ENCODE measurements around the gene HNRNPA3.
"Not testable (repeated sequence)": the region's sequence is repeated elsewhere in the genome, so short reads cannot be mapped to it uniquely, and the experiment has no call there.

The HNRNPA3 gene

DNA sequence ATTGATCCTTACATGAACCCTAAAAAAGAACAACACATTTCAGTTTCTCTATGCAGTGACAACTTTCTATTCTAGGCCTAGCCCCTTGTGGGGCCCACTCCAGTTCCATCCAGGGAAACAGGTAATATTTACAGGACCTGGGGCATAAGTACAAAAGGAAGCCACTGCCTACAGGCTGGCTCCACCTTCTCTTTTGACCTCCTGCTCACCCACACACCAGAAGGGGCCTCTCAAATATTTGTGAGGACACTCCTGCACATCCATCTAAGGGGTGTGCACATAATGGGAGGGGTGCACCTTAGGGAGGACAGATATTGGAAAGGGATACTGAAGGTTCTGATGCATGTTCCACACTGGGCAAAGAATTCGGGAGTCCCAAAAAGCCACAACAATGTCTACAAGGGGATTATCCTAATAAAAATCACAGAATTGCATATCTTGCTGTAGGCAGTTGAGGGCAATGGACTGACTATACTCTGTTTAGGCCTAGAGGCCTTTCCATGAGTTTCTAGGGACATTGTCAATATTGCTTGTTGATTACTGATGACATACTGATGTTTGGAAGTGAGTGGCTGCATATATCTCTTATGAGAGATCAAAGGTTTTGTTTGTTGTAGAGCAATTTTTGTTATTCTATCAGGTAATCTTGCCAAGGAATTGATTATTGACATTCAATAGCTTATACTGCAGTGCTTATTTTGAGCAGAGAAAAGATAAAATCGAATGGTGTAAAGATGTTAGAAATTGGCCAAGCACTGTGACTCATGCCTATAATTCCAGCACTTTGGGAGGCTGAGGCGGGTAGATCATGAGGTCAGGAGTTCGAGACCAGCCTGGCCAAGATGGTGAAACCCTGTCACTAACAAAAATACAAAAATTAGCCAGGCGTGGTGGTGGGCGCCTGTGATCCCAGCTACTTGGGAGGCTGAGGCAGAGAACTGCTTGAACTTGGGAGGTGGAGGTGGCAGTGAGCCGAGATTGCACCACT, 23.8 kb upstream of the HNRNPA3 start:
- no peak for DNase-seq

DNA sequence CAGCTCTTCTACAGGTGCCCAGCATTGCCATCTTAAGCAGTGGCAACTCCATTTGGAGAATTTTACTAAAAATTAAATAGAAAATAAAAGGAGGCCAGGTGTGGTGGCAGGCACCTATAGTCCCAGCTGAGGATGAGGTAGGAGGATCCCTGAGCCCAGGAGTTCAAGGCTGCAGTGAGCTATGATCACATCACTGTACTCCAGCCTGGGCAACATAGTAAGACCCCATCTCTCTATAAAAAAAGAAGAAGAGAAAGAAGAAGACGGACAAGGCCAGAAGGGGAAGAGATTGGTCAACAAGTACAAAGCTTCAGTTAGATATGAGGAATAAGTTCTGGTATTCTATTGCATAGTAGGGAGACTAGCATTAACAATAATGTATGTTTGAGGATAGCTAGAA, 21.7 kb upstream of the HNRNPA3 start:
- no peak for DNase-seq

DNA sequence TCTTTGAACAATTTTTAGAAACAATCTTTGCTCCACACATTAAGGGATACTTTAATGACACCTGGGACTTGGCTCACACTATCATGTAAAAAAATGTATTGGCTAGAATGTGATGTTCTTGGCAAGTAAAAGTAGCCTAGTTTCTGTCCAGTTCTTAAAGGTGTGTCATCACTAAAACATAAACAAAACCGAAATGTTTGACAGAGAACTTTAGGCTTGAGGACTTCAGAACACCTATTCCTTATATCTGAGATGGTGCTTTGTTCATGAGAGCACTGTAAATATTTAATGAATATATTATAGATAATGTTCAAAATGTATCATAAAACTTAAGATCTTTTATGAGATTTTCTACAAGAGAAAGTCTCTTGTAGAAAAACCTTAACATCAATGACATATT, 19.8 kb upstream of the HNRNPA3 start:
- no peak for DNase-seq

DNA sequence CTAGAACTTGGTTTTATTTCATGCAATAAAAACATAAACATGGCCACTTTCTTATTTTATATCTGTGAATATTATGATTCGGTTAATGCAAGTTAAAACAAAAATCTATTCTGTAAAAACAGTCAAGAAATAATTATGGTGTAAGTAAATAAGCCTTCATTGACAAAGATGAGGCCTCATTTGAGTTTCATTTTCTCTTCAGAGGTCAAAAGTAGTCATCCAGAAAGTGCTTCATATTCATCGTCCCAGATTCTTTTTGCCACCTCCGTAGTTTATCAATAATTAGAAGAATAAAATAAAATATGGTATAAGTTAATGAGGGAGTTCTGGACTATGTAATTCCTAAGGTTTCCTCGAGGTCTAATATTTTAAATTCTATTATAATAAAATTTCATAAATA, 19.4 kb upstream of the HNRNPA3 start:
- DNase-seq, result no peak

- no peak for DNase-seq
Observed at GRCh38 chr2:177195194-177195593, 17.4 kb upstream of the HNRNPA3 start.

DNA sequence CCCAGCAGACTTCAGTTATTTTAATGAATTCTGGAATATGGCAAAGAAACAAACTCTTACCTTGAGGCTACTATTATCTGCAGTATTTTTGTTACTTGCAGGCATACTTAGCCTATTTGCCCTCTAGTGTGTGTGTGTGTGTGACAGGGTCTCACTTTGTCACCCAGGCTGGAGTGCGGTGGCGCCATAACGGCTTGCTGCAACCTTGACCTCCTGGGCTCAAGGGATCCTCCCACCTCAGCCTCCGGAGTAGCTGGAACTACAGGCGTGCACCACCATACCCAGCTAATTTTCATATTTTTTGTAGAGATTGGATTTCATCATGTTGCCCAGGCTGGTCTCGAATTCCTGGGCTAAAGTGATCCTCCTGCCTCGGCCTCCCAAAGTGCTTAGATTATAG, 12.2 kb upstream of the HNRNPA3 start:
- DNase-seq, result not testable (repeated sequence)

- DNase-seq, result no peak
Observed at GRCh38 chr2:177201919-177202346, 10.7 kb upstream of the HNRNPA3 start.

DNA sequence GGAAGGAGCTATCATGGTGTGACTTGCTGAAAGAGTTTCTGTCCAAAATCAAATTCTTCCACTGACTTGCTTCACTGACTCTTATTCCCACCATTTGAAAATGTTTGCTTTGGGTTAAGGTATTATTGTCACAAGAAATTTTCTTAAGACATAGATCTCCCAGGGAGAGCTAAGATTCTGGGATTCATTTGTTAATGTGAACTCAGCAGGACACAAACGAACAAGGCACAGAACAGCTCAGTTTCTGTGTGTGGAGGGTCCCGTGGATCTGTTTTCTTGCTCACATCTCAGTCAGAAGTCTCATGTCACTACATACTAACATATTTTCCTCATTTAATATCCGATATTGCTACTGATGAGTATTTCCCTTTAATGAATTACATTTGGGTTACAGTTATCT, 8.2 kb upstream of the HNRNPA3 start:
- DNase-seq, result no peak

GRCh38 chr2:177207101-177207500, 5.5 kb upstream of the HNRNPA3 start:
- no peak for DNase-seq

DNA sequence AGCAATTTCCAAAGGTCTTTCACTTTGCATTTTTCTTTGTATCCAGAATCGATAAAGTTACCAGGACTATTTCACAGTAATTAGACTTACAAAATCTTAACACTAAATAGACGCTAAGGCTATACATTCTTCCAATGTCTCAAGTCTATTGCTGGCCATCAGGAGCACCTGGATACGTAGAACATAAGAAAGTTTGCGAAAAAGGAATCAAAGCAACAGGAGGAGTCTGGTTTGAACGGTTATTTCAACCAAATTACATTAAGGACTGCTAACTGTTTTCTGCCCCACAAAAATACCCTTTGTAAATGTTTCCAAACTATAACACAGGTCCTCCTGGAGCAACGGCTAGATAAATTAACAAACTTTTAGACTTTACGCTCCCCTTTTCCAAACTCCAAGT, 1.4 kb upstream of the HNRNPA3 start:
- no peak for DNase-seq

DNA sequence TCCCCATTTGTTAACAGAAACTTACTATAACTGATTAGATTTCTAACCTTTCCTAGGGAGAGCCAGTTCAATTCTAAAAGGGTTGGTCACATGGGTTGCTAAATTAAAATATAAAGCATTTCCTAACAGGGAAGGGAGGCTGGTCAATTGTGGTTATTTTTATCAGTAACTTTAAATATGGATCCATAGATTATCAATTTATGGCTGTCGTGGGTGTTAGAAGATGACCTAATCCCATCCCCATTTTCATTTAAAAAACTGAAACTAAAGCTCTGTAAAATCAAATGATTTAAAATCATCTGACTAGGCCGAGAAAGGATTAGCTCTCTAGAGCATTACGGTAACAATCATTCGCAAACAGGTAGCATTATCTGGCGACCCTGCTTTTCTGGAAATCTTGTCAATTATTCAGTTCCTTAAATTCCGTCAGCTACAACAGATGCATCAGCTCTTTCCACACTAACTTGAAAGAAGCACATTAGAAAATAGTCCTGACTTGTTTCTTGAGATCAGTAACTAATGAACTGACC, 953 bp upstream of the HNRNPA3 start:
- DNase-seq, result no peak

GRCh38 chr2:177212891-177213856, 580 bp downstream of the HNRNPA3 start:
- DNase-seq, result peak; percentile 86

DNA sequence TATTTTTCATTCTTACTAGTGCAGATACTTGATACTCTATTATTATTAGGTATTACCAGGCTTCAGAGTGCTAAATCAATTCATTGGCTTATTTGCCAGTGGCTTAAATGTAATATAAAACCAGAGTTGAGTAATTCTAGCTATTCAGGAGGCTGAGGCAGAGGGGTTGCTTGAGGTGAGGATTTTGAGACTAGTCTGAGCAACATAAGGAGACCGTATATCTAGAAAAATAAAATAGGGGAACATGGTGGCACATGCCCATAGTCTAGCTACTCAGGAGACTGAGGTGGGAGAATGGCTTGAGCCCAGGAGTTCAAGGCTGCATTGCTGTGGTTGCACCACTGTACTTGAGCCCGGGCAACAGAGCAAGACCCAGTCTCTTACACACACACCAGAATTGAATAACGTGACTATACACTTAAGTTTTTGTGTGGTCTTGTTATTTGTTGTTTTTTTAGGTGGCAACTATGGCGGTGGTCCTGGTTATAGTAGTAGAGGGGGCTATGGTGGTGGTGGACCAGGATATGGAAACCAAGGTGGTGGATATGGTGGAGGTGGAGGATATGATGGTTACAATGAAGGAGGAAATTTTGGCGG, 4.8 kb downstream of the HNRNPA3 start:
- DNase-seq, result no peak

GRCh38 chr2:177219787-177220186, 7.2 kb downstream of the HNRNPA3 start:
- DNase-seq, result not testable (repeated sequence)

DNA sequence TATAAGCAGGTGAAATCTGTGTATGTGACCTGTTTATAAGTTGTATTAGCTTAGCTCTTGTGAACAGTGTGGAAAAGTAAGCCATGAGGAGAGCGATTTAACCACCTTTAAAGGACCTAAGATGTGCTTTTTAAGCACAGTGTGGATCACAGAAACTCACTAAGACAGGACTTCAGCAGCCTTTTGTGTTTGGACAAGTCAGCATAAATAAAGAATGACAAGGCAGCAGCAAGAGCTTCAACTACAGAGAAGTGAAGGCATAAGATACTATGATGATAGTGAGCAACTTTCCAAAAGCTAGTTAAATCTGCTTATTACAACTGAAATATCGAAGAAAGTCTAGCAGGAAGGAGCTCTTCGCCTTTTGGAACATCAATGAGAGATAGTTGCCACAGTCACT, 8.9 kb downstream of the HNRNPA3 start:
- no peak for DNase-seq

GRCh38 chr2:177221970-177222369, 9.4 kb downstream of the HNRNPA3 start:
- no peak for DNase-seq

DNA sequence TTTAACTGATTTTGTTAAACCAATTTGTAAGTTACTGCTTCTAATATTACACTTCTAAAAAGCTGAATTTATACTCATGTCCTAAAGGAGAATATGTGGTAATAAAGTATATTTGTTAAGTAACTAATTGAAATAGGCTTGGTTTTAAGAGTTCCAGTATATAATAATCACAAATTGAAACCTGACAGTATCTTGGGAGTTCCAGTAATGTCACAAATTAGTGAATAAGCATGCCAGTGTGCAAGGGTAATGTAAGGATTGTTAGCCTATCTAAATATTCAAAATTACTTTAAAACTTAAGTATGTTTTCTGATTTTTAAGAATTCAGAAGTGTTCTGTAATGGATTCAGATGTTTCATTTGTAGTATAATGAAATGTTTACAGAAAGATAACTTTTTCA, 10.8 kb downstream of the HNRNPA3 start:
- DNase-seq, result not testable (repeated sequence)

GRCh38 chr2:177225965-177226360, 13.4 kb downstream of the HNRNPA3 start:
- no peak for DNase-seq

DNA sequence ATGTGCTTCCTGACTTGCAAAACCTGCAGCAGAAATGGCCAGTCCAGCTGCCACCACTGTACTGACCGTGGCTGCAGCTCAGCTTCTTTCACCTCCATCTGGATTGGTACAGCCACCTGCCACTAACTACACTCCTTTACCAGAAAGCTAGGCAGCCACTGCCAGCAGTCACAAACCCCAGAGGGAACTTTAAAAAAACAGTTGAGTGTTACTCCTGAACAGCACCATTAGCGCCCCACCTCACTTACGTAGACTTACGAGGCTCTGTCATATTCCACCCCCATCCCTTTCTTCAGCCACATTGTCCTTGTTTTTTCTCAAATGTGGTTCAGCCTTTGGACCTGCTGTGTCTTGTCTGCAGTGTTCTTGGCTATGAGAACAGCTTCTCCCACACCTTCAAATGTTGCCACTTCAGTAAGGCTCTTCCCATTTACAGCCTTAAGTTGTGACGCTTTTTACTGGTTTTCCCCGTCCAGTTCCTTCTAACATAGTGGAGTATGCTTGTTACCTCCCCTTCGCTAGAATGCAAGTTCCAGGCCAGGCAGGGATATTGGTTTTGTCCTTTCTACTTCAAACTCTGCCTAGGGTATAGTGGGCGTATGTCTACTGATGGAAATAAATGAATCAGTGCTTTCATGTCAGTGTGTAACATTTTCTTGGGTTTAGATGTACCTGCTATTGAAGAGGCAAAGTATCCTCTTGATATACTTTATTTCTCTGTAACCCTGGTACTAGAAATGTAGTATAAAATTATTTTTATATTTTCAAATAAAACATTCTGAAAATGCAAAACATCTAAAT, 17.0 kb downstream of the HNRNPA3 start:
- DNase-seq, result no peak

- no peak for DNase-seq
Observed at GRCh38 chr2:177231270-177231669, 18.7 kb downstream of the HNRNPA3 start.

DNA sequence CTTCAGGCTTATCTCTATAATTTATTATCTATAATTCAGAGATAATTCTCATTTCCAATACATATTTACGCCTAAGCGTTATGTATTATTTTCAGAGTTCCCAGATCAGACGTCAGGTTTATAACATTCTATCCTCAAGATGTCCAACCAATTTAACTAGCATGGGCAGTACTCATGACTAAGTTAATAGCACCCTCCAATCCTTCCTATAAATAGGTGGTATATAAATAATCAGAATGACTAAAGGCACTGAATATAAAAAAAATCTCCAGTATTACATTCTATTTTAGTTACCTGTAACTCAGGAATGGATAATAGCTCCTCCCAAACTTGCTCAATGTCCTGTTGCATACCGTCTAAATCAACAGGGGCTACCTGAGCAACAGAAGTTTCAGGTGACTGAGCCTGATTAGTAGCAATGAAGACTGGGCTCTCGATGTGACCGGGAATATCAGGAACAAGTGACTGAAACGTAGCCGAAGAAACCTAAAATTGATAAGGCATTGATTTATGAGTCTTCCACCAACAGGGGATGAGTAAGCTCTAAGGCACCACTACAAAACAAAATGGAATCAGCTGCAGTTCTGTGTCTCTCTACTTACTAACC, 19.6 kb downstream of the HNRNPA3 start:
- no peak for DNase-seq

GRCh38 chr2:177234267-177234666, 21.7 kb downstream of the HNRNPA3 start:
- no peak for DNase-seq

All from activated T-cell treated with anti-CD3 and anti-CD28 coated beads for 4 hours (primary cell).